ENCODE measurements around the gene OPN3. TPM values are rescaled to one million over a fixed set of nuclear protein-coding genes. Genes with fewer than 3 reads are reported as not detected.

Gene OPN3
- total RNA-seq, 1 donor from 2014 or later: 14.4 TPM

DNA sequence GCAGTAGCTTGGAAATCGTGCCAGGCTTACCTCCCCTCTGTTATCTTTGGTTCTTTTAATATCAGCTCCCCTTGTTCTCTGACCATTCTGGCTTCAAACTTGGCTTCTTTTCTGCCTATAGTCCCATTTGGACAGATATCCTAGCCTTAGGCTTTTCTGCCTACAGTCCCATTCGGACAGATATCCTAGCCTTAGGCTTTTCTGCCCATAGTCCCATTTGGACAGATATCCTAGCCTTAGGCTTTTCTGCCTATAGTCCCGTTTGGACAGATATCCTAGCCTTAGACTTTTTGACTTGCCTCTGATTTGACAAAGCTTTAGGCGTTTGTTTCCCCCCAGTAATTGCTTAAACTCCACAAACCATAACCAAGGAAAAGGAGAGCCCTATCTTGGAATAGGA is 25.6 kb downstream of the OPN3 start:
- no peak for DNase-seq (ENCODE audit: low spot score in 2 of 2, unreplicated experiment in 2 of 2)
- H3K4me3 Mint-ChIP-seq: no peak overlapping the region
- H3K27ac Mint-ChIP-seq: no peak overlapping the region
- no peaks in the 10 kb centered on the region for H3K9me3 Mint-ChIP-seq
- TF ChIP-seq CTCF (IDR thresholded peaks at IDR 0.05; ENCODE audit: unreplicated experiment): no peak
- H3K36me3 Mint-ChIP-seq: no peaks in the 10 kb centered on the region
- no peaks in the 10 kb centered on the region for H3K4me1 Mint-ChIP-seq
- H3K27me3 Mint-ChIP-seq (ENCODE audit: low read depth): no peaks in the 10 kb centered on the region

DNA sequence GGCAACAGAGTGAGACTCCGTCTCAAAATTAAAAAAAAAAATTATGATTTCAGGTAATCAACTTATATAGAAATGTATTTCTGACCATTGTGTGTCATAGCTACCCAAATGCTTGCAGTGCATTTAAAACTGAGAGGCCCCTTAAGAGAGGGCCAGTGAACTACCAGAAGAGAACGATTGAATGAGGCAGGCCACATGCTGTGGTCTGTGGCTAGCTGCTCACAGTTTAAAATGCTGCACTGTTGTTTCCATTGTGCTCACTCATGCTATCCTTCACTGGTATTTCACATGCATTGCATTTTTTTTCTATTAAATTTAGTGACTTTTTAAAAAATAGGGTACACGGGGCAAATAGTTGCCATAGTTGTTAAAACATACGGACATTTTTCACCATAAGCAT is 26.0 kb downstream of the OPN3 start:
- Mint-ChIP-seq H3K4me3 (no peak overlapping the region), H3K9me3 (no peaks in the 10 kb centered on the region), H3K27ac (no peak overlapping the region), H3K36me3 (no peaks in the 10 kb centered on the region), H3K27me3 (ENCODE audit: low read depth) (no peaks in the 10 kb centered on the region), H3K4me1 (no peaks in the 10 kb centered on the region)
- no peak for TF ChIP-seq CTCF (IDR thresholded peaks at IDR 0.05; ENCODE audit: unreplicated experiment)
- no peak for DNase-seq (ENCODE audit: low spot score in 2 of 2, unreplicated experiment in 2 of 2)

GRCh38 chr1:241612533-241613477 is 27.4 kb downstream of the OPN3 start:
- no peak overlapping the region for H3K4me3 Mint-ChIP-seq
- no peaks in the 10 kb centered on the region for H3K4me1 Mint-ChIP-seq
- no peak for DNase-seq (ENCODE audit: low spot score in 2 of 2, unreplicated experiment in 2 of 2)
- H3K36me3 Mint-ChIP-seq: no peaks in the 10 kb centered on the region
- no peak for TF ChIP-seq CTCF (IDR thresholded peaks at IDR 0.05; ENCODE audit: unreplicated experiment)
- no peaks in the 10 kb centered on the region for H3K27me3 Mint-ChIP-seq (ENCODE audit: low read depth)
- H3K9me3 Mint-ChIP-seq: no peaks in the 10 kb centered on the region
- H3K27ac Mint-ChIP-seq: no peak overlapping the region

GRCh38 chr1:241611736-241612135 is 28.4 kb downstream of the OPN3 start:
- DNase-seq (ENCODE audit: low spot score in 2 of 2, unreplicated experiment in 2 of 2): no peak
- no peak for TF ChIP-seq CTCF (IDR thresholded peaks at IDR 0.05; ENCODE audit: unreplicated experiment)
- Mint-ChIP-seq H3K4me1 (no peaks in the 10 kb centered on the region), H3K27me3 (ENCODE audit: low read depth) (no peaks in the 10 kb centered on the region), H3K36me3 (no peaks in the 10 kb centered on the region), H3K9me3 (no peaks in the 10 kb centered on the region), H3K27ac (no peak overlapping the region), H3K4me3 (no peak overlapping the region)

- peak; percentile 87 for TF ChIP-seq CTCF (IDR thresholded peaks at IDR 0.05; ENCODE audit: unreplicated experiment)
- Mint-ChIP-seq H3K4me3 (no peak overlapping the region), H3K36me3 (no peaks in the 10 kb centered on the region), H3K4me1 (no peaks in the 10 kb centered on the region), H3K27ac (no peak overlapping the region), H3K9me3 (no peaks in the 10 kb centered on the region), H3K27me3 (ENCODE audit: low read depth) (no peaks in the 10 kb centered on the region)
- no peak for DNase-seq (ENCODE audit: low spot score in 2 of 2, unreplicated experiment in 2 of 2)
These were observed 29.1 kb downstream of the OPN3 start for GRCh38 chr1:241611063-241611462.
